ENCODE results near the gene HOXC5. TPM values are rescaled to one million over a fixed set of nuclear protein-coding genes. Genes with fewer than 3 reads are reported as not detected.
A peak's percentile ranks its signal among the peaks of the same experiment; 100 is the strongest.

Gene HOXC5
- total RNA-seq, 1 donor from 2014 or later = 28.7 TPM

GRCh38 chr12:54008260-54008552, 24.6 kb upstream of the HOXC5 start:
- peaks cover 2% of the 10 kb centered on the region for H3K36me3 Mint-ChIP-seq
- no peak for TF ChIP-seq CTCF (IDR thresholded peaks at IDR 0.05; ENCODE audit: unreplicated experiment)
- no peak for DNase-seq (ENCODE audit: low spot score in 2 of 2, unreplicated experiment in 2 of 2)
- peak overlapping the region; percentile 16 for H3K27ac Mint-ChIP-seq
- H3K4me1 Mint-ChIP-seq = peaks cover 43% of the 10 kb centered on the region
- H3K4me3 Mint-ChIP-seq = peak overlapping the region; percentile 43
- H3K9me3 Mint-ChIP-seq = no peaks in the 10 kb centered on the region
- H3K27me3 Mint-ChIP-seq (ENCODE audit: low read depth) = peaks cover 96% of the 10 kb centered on the region

- Mint-ChIP-seq H3K9me3 (no peaks in the 10 kb centered on the region), H3K27ac (peak overlapping the region; percentile 79), H3K4me1 (peaks cover 39% of the 10 kb centered on the region), H3K27me3 (ENCODE audit: low read depth) (peaks cover 96% of the 10 kb centered on the region), H3K4me3 (peak overlapping the region; percentile 75), H3K36me3 (peaks cover 2% of the 10 kb centered on the region)
- DNase-seq (ENCODE audit: low spot score in 2 of 2, unreplicated experiment in 2 of 2) = no peak
- no peak for TF ChIP-seq CTCF (IDR thresholded peaks at IDR 0.05; ENCODE audit: unreplicated experiment)
These were observed 23.4 kb upstream of the HOXC5 start for GRCh38 chr12:54009171-54010052.

- TF ChIP-seq CTCF (IDR thresholded peaks at IDR 0.05; ENCODE audit: unreplicated experiment) = no peak
- H3K4me3 Mint-ChIP-seq = peak overlapping the region; percentile 75
- H3K36me3 Mint-ChIP-seq = peaks cover 2% of the 10 kb centered on the region
- H3K9me3 Mint-ChIP-seq = no peaks in the 10 kb centered on the region
- H3K4me1 Mint-ChIP-seq = peaks cover 33% of the 10 kb centered on the region
- peak overlapping the region; percentile 76 for H3K27ac Mint-ChIP-seq
- DNase-seq (ENCODE audit: low spot score in 2 of 2, unreplicated experiment in 2 of 2) = no peak
- H3K27me3 Mint-ChIP-seq (ENCODE audit: low read depth) = peaks cover 96% of the 10 kb centered on the region
These were observed 22.5 kb upstream of the HOXC5 start for GRCh38 chr12:54010053-54010971.

- Mint-ChIP-seq H3K4me3 (peak overlapping the region; percentile 43), H3K9me3 (no peaks in the 10 kb centered on the region), H3K27ac (no peak overlapping the region), H3K4me1 (peaks cover 28% of the 10 kb centered on the region), H3K27me3 (ENCODE audit: low read depth) (peaks cover 96% of the 10 kb centered on the region), H3K36me3 (peaks cover 2% of the 10 kb centered on the region)
- TF ChIP-seq CTCF (IDR thresholded peaks at IDR 0.05; ENCODE audit: unreplicated experiment) = no peak
- no peak for DNase-seq (ENCODE audit: low spot score in 2 of 2, unreplicated experiment in 2 of 2)
These were observed 21.7 kb upstream of the HOXC5 start for GRCh38 chr12:54010972-54011664.

- DNase-seq (ENCODE audit: low spot score in 2 of 2, unreplicated experiment in 2 of 2) = no peak
- Mint-ChIP-seq H3K9me3 (no peaks in the 10 kb centered on the region), H3K36me3 (peaks cover 2% of the 10 kb centered on the region), H3K4me1 (peaks cover 27% of the 10 kb centered on the region), H3K4me3 (peak overlapping the region; percentile 43), H3K27ac (no peak overlapping the region), H3K27me3 (ENCODE audit: low read depth) (peaks cover 94% of the 10 kb centered on the region)
- no peak for TF ChIP-seq CTCF (IDR thresholded peaks at IDR 0.05; ENCODE audit: unreplicated experiment)
These were observed 21.0 kb upstream of the HOXC5 start for GRCh38 chr12:54011665-54012532.

Data from mesothelial cell of epicardium (in vitro differentiated cells).